HG02588 (cell line): ENCODE data around the gene WASF1.

ENCODE experiments used
- ATAC-seq: cut with Tn5 transposase; IDR thresholded peaks from one replicate; pipeline ENCODE4 v1.9.1; 2021; ENCODE audit warnings: mild to moderate bottlenecking, moderate library complexity; ENCODE audit not compliant: unreplicated experiment

WASF1 gene

DNA sequence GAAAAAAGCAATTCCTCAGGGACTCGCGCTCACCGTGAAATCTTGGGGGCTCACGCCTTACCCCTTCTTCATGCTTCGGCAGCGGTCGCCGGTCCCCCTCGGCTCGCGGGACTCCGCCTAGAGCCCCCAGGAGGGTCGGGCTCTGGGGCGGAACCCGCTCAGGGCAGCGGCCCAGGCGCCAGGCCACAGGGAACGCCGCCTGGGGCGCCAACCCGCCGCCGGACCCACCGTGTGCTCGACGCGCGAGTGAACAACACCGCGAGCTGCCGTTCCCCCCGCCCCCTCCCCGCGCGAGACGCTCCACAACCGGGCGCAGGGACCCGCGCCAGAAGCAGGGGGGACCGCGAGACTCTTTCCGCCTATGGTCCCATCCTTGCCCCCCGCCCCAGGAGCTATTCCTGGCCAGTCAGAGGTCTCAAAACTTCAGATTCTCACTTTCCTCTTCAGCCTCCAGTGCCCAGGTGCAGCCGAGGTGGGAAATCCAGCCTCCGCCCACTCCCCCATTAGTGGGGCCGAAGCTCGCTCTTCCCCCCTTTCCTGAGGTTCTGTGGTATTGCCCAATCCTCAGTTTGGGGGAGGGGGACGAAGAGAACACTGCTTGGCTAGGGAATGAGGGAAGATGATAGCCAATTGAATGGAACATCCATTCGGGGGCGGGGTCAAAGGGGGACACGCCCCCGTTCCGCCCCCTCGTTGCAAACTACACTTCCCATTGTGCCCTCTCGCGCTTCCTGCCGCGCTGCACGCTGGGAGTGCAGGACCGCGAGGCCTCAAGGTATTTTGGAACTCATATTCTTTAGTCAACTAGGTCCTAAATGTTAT lies at the start of gene WASF1:
Gene WASF1 (minus strand): TSS at position 265 of the 822 bp plus-strand sequence. CDS start 52,069 bp downstream, outside the sequence.
- peak; percentile 91 for ATAC-seq

DNA sequence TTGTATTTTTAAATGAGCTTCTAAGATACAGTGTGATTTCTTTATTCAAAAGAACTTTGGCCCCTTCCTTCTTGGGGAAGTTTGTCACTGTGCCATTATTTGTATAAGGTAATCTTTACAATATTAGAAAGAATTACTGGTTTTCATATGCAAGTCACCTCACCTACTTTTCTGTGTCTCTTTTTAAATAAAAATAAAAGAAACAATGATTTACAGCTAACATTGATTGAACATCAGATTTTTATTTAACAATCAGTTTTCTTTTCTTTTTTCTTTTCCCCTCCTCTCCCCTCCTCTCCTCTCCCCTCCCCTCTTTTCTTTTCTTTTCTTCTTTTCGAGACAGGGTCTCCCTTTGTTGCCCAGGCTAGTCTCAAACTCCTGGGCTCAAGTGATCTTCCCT lies 46.8 kb upstream of the WASF1 start:
- ATAC-seq = no peak

DNA sequence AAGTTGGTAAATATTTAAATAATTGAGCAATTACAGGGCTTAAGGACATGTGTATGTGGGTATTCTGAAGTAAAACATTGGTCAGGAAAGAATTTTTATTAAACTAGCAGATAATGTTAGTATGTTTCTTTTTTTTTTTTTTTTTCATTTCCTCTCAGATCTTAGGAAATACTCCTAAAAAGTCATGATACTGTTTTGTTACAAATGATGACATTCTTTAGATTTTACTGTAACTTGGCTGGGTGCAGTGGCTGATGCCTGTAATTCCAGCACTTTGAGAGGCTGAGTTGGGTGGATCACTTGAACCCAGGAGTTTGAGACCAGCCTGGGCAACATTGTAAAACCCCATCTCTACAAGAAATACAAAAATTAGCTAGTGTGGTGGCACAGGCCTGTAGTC lies 42.3 kb upstream of the WASF1 start:
- ATAC-seq = no peak

DNA sequence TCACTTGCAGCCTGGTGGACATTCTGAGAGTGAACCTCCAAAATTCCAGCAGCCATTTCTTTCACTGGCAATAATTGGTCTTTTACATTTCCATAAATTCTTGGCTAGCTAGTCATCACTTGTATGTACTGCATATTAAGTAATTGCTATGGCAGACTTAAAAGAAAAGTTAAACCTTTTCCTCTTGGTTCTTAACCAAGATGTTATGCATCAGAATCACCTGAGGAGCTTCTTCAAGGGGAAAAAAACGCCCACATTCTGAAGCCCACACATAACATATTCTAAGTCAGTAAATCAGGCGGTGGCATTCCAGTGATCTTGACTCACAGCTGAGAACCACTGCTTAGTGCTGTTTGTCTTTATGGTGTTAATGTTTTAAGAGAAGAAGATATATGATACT lies 37.8 kb upstream of the WASF1 start:
- ATAC-seq = no peak

DNA sequence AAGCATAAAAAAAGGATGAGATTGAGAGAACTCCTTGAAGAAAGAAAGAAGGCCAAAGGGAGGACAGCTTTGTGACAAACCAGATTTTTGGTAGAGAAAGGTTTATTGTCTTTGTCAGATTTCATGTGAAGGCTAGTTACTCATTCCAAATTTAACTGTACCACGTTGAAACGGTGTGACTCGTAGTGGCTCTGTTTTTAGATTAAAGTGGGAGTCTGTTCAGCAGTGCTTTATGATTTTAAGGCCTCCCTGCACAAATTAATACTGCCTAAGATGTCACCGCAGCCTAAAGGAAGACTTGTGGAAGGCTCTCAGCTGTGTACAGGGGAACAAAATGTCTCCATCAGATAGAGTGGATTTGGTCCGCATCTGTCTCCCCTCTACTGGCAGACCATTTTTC lies 36.7 kb upstream of the WASF1 start:
- no peak for ATAC-seq

GRCh38 chr6:110214338-110214737 lies 34.9 kb upstream of the WASF1 start:
- ATAC-seq = no peak

GRCh38 chr6:110211753-110212152 lies 32.3 kb upstream of the WASF1 start:
- ATAC-seq = no peak

GRCh38 chr6:110207652-110208051 lies 28.2 kb upstream of the WASF1 start:
- no peak for ATAC-seq

DNA sequence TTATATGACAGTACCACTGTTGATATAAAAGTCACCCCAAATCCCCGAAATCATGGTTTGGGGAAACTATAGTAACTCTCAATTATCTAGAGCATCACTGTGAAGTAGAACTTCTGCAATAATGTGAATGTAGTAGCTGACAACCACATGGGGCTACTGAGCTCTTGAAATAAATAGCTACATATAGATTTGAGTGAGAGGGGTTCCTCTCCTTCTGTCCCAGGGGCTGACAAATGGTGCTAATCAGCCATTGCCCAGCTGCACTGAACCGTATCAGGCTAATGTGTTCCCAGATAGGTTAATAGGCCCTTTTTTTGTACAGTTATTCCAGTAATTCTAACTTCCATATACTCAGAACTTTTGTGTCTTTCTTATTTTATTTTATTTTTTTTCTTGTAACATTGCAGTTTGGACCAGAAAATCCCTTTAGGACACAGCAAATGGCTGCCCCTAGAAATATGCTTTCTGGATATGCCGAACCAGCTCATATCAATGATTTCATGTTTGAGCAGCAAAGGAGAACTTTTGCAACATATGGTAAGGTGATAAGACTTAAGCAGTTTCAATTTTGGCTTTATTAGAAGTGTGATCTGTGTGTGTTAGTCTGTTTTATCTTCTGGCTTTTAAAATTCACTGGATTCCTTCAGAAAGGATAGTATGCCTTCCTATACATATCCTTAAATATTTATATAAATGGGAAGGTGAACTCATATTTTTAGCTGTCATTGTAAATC lies 21.8 kb upstream of the WASF1 start:
- no peak for ATAC-seq

- no peak for ATAC-seq
Measured at GRCh38 chr6:110198561-110198960, 19.1 kb upstream of the WASF1 start.

- no peak for ATAC-seq
Measured at GRCh38 chr6:110196874-110197273, 17.4 kb upstream of the WASF1 start.

- no peak for ATAC-seq
Measured at GRCh38 chr6:110195639-110196038, 16.2 kb upstream of the WASF1 start.

- ATAC-seq = no peak
Measured at GRCh38 chr6:110191477-110191876, 12.0 kb upstream of the WASF1 start.

DNA sequence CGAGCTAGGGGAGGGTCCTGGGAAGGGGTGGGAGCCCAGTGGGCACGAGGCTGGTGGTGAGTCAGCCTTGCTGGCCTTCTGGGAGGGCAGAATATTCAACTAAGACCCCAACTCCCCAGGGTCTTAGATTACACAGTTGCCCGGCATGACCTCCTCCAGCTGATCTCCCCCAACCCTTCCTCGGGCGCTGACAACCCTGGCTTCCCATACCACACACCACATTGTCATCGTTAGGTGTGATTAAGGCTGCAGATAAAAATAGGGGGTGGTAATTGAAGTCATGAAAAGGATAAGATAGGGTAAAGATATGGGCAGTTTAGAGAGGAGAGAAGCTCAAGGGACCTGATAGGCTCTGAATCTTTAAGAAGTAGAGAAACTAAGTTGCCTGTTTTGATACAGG lies 11.3 kb upstream of the WASF1 start:
- ATAC-seq = no peak

DNA sequence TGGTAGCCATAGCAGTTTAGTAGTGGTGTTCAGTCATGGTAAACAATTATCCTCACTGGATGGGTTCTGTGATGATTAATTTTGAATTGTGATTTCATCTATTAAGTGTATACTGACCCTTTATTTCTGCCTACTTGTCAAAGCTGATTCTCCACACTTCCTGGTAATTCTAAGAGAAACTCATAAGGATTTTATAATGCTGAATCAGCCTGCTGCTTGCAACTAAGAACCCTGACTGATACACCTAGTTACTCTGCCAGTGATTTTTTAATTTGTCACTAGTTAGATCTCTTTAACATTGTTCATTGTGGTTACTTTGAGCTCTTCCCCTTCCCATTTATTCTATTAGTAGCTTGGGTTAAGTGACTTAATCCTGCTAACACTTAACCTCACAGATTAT lies 9.3 kb upstream of the WASF1 start:
- no peak for ATAC-seq

DNA sequence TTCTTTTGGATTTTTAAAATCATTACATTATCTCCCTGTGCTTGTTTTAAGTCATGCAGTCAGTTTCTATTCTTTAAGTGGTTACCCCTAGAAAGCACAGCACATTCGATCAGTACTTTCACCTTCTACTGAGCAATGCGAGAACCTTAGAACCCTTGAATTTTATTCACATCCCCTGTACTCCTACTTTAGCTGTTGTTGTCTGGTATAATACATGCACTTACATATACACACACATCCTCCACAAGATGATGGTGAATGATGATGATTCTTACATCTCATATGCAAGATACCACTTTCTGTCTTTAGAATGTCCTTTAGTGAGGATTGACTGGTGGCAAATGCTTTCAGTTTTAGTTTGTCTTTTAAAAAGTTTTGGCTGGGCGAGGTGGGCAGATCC lies 6.4 kb upstream of the WASF1 start:
- peak; percentile 57 for ATAC-seq

- ATAC-seq = no peak
Measured at GRCh38 chr6:110183292-110183885, 3.9 kb upstream of the WASF1 start.

DNA sequence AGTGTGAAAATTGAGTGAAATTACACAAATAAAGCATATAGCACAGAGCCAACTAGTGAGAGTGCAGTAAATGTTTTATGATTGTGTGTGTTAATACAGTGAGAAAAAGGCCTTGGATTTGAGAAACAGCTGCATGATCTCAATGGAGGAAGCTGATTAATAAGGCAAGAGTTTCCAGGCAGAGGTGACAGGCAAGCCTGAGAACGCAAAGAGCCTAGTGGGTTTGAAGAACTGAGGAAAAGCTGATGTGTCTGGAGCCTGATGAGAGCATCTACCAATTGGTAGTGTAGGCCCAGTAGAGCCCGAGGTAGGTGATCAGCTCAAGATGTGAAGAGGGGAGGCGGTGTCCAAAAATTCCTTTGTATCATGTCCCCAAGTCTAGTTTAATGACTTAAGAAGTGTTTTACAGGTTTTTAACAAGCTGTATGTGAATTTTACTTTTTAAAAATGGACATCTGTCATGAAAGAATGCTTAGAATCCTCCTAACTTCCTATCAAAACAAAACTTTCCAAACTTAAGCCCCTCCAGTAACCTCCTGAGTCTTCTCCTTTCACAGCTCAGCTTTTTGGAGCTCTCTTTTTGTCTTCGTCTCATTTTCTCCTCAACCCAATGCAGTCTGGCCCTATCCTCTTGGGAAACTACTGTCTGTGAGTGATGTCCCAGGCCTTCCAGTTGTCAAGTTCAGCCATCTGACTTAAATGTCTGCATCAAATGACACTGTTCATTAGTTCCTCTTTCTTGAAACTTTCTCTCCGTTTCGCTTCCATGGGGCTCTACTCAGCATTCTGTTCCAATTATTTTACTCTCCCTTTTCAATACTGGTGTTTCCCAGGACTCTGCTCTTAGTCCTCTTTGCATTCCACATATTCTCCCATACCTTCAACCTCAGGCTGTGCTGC lies 1.9 kb upstream of the WASF1 start:
- no peak for ATAC-seq

DNA sequence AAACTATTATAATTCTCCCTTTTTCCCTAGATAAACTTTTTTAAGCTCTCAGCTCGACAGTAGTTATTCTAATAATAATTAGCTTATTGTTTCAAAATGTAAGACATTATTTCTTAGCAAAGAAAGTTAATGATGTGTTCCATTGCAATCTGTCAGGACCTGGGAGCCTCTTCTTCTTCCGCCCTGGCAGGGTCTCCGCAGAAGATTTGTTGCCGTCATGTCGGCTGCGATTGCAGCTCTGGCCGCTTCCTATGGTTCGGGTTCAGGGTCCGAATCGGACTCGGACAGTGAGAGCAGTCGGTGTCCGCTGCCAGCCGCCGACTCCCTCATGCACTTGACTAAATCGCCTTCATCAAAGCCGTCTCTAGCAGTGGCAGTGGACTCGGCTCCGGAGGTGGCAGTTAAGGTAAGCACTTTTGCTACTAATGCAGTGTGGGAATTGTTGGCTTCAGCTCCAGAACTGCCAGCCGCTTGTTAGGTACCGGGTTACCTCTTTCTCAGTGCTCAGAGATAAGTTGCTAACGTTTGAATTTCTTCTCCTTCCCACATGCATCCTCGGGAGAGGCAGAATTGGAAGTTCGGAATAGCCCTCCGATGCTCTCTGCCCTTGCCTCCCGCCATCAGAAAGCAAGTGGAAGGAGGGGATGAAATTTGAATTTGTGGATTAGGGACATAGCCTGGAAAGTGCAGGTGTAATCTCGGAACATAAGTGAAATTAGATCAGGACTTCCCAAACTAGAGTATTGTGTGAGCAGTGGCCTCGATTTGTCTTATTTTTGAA lies 948 bp upstream of the WASF1 start, which contains the start of gene CDC40:
Gene CDC40 (plus strand): TSS at position 200 of the 781 bp plus-strand sequence. CDS start 18 bp downstream, at position 218.
- peak; percentile 55 for ATAC-seq
